Measurements from ENCODE around the gene PLD4. TPM values are rescaled to one million over a fixed set of nuclear protein-coding genes. Genes with fewer than 3 reads are reported as not detected.

The PLD4 gene
- total RNA-seq, 1 experiment from 2014 or later = not detected

GRCh38 chr14:104953097-104953496, 28.4 kb downstream of the PLD4 start:
- H3K4me1 ChIP-seq (replicated peaks; ENCODE audit: insufficient read depth) = no peaks in the 10 kb centered on the region
- CTCF ChIA-PET = no interaction called here
- H3F3A ChIP-seq (ENCODE audit: insufficient read depth, low read depth) = no peaks in the 10 kb centered on the region
- no peak overlapping the region for H3K4me3 ChIP-seq
- H2AFZ ChIP-seq = no peak overlapping the region
- POLR2A ChIA-PET (ENCODE audit: unreplicated experiment) = no interaction called here
- BruUV-seq (replicated peaks) = no TSS peak
- DNase-seq = no peak
- H3K9me3 ChIP-seq (ENCODE audit: insufficient read depth, low read depth) = no peaks in the 10 kb centered on the region
- H3K27ac ChIP-seq = no peak overlapping the region
- TF ChIP-seq CTCF (conservative IDR thresholded peaks at IDR 0.05) = no peak
- no peak for TF ChIP-seq EZH2 (IDR thresholded peaks at IDR 0.05; ENCODE audit: low read depth)
- H3K79me2 ChIP-seq (ENCODE audit: low read depth) = no peaks in the 10 kb centered on the region
- no peak overlapping the region for H3K4me2 ChIP-seq
- H3K9me2 ChIP-seq (ENCODE audit: insufficient read depth) = no peaks in the 10 kb centered on the region
- H3K27me3 ChIP-seq (ENCODE audit: insufficient read depth, low read depth) = no peaks in the 10 kb centered on the region
- intact Hi-C loops (cut with micrococcal nuclease; ENCODE audit: unreplicated experiment) = no loop called here
- H4K20me1 ChIP-seq (ENCODE audit: insufficient read depth) = no peaks in the 10 kb centered on the region
- no peaks in the 10 kb centered on the region for H3K36me3 ChIP-seq (ENCODE audit: low read depth)

- POLR2A ChIA-PET (ENCODE audit: unreplicated experiment) = no interaction called here
- H3K36me3 ChIP-seq (ENCODE audit: low read depth) = no peaks in the 10 kb centered on the region
- H3F3A ChIP-seq (ENCODE audit: insufficient read depth, low read depth) = no peaks in the 10 kb centered on the region
Measured at GRCh38 chr14:104953896-104954656, 29.4 kb downstream of the PLD4 start.

DNA sequence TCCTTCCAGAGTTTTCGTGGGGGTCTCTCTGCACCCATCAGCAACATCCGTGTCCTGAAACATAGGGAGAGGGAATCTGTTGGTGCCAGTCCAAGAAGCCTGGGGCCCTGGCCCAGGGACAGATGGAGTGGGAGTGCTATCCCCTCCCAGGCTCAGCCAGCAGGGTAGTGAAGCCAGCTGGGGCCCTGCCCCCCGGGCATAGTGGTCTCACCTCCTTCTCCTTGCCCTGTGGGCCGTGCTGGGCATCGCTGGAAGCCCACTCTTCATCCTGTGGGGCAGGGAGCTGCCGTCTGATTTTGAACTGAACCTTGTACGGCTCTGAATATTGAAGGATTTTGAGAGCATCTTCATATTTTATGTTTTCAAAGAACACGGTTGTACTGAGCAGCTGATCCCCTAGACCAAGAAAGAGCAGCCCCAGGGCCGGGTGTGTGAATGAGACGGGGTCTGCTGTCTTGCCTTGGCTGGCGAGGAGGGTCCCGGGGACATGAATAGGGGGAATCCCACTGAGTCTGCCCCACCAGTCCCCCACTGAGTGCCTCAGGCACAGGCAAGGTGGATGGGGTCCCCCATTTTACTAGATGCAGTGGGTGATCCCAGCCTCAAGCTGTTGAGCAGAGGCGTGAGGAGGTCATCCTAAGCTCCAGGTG, 30.2 kb downstream of the PLD4 start:
- Histone ChIP-seq H3K4me2 (no peak overlapping the region), H3K36me3 (ENCODE audit: low read depth) (no peaks in the 10 kb centered on the region)
- POLR2A ChIA-PET (ENCODE audit: unreplicated experiment) = no interaction called here

More at GRCh38 chr14:104953896-104954656, 29.4 kb downstream of the PLD4 start:
- Histone ChIP-seq H3K9me2 (ENCODE audit: insufficient read depth) (no peaks in the 10 kb centered on the region), H3K9me3 (ENCODE audit: insufficient read depth, low read depth) (no peaks in the 10 kb centered on the region), H3K27me3 (ENCODE audit: insufficient read depth, low read depth) (no peaks in the 10 kb centered on the region), H3K4me3 (no peak overlapping the region), H3K4me2 (no peak overlapping the region), H3K27ac (no peak overlapping the region), H2AFZ (no peak overlapping the region), H3K79me2 (ENCODE audit: low read depth) (no peaks in the 10 kb centered on the region), H4K20me1 (ENCODE audit: insufficient read depth) (no peaks in the 10 kb centered on the region), H3K4me1 (replicated peaks; ENCODE audit: insufficient read depth) (no peaks in the 10 kb centered on the region)
- TF ChIP-seq CTCF (conservative IDR thresholded peaks at IDR 0.05) = no peak
- no peak for TF ChIP-seq EZH2 (IDR thresholded peaks at IDR 0.05; ENCODE audit: low read depth)
- CTCF ChIA-PET = no interaction called here
- intact Hi-C loops (cut with micrococcal nuclease; ENCODE audit: unreplicated experiment) = no loop called here
- DNase-seq = no peak
- no TSS peak for BruUV-seq (replicated peaks)

More for the DNA sequence above, 30.2 kb downstream of the PLD4 start:
- intact Hi-C loops (cut with micrococcal nuclease; ENCODE audit: unreplicated experiment) = no loop called here
- no peaks in the 10 kb centered on the region for H3K79me2 ChIP-seq (ENCODE audit: low read depth)
- no peaks in the 10 kb centered on the region for H3K9me3 ChIP-seq (ENCODE audit: insufficient read depth, low read depth)
- no peak for DNase-seq
- no peaks in the 10 kb centered on the region for H3K27me3 ChIP-seq (ENCODE audit: insufficient read depth, low read depth)
- BruUV-seq (replicated peaks) = no TSS peak
- H3K9me2 ChIP-seq (ENCODE audit: insufficient read depth) = no peaks in the 10 kb centered on the region
- CTCF ChIA-PET = no interaction called here
- H3F3A ChIP-seq (ENCODE audit: insufficient read depth, low read depth) = no peaks in the 10 kb centered on the region
- no peaks in the 10 kb centered on the region for H4K20me1 ChIP-seq (ENCODE audit: insufficient read depth)
- H3K4me1 ChIP-seq (replicated peaks; ENCODE audit: insufficient read depth) = no peaks in the 10 kb centered on the region
- no peak for TF ChIP-seq CTCF (conservative IDR thresholded peaks at IDR 0.05)
- no peak for TF ChIP-seq EZH2 (IDR thresholded peaks at IDR 0.05; ENCODE audit: low read depth)
- H3K27ac ChIP-seq = no peak overlapping the region
- no peak overlapping the region for H2AFZ ChIP-seq
- H3K4me3 ChIP-seq = no peak overlapping the region

Data from PC-9 (cell line).